Hepatocyte (in vitro differentiated cells): ENCODE measurements around the gene FADD.

Source experiments
- EZH2 ChIP-seq: fragments of 200-600 bp; sonication (generic); IDR thresholded peaks from 2 replicates; pipeline ENCODE4 v1.6.1; 2016; ENCODE audit warnings: antibody characterized with exemption, mild to moderate bottlenecking, borderline replicate concordance
- TF ChIP-seq, protein P1 (sequence below): fragments of 200-600 bp; sonication (generic); IDR thresholded peaks from 2 replicates; pipeline ENCODE4 v1.5.1; 2016; ENCODE audit warnings: antibody characterized with exemption, mild to moderate bottlenecking; ENCODE audit not compliant: poor library complexity

DNA sequence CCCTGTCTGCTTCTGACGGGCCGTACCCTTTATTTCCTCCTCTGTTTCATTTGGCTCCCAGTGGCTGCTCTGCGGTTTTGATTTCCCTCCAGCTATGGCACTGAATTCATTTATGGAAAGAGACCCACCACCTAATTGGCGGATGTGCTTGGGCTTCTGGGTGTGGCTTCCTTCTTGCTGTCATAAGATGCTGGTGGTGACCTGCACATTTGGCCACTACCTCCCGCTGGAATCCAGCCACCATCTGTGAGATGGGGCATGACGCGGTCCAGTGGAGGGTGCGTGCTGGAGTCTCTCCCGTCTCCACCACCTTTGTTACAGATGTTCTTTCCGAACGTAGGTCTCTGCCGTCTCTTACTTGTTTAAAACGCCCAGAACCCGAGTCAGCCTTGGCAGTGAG lies 47.7 kb upstream of the FADD start:
- TF ChIP-seq, protein P1, sequence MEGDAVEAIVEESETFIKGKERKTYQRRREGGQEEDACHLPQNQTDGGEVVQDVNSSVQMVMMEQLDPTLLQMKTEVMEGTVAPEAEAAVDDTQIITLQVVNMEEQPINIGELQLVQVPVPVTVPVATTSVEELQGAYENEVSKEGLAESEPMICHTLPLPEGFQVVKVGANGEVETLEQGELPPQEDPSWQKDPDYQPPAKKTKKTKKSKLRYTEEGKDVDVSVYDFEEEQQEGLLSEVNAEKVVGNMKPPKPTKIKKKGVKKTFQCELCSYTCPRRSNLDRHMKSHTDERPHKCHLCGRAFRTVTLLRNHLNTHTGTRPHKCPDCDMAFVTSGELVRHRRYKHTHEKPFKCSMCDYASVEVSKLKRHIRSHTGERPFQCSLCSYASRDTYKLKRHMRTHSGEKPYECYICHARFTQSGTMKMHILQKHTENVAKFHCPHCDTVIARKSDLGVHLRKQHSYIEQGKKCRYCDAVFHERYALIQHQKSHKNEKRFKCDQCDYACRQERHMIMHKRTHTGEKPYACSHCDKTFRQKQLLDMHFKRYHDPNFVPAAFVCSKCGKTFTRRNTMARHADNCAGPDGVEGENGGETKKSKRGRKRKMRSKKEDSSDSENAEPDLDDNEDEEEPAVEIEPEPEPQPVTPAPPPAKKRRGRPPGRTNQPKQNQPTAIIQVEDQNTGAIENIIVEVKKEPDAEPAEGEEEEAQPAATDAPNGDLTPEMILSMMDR = no peak
- no peak for TF ChIP-seq EZH2
